ENCODE measurements around the gene NT5DC1.

The NT5DC1 gene

GRCh38 chr6:116248577-116248976 is 147.9 kb downstream of the NT5DC1 start:
- DNase-seq: no peak

GRCh38 chr6:116251568-116252384 is 151.1 kb downstream of the NT5DC1 start:
- no peak for DNase-seq

- DNase-seq: no peak
Measured at GRCh38 chr6:116253188-116253504, 152.5 kb downstream of the NT5DC1 start.

GRCh38 chr6:116253505-116254296 is 153.0 kb downstream of the NT5DC1 start, which contains the start of gene TSPYL4:
TSPYL4 (minus strand) TSS chr6:116254075; CDS start chr6:116254008, 67 bp downstream.
- DNase-seq: peak; percentile 84

- DNase-seq: no peak
Measured at GRCh38 chr6:116254297-116255056, 153.8 kb downstream of the NT5DC1 start.

- DNase-seq: no peak
Measured at GRCh38 chr6:116255246-116255800, 154.7 kb downstream of the NT5DC1 start.

GRCh38 chr6:116256694-116257093 is 156.0 kb downstream of the NT5DC1 start:
- no peak for DNase-seq

GRCh38 chr6:116258520-116258919 is 157.9 kb downstream of the NT5DC1 start:
- no peak for DNase-seq

- DNase-seq: no peak
Measured at GRCh38 chr6:116263353-116263752, 162.7 kb downstream of the NT5DC1 start.

GRCh38 chr6:116265041-116265829 is 164.6 kb downstream of the NT5DC1 start:
- DNase-seq: no peak

- no peak for DNase-seq
Measured at GRCh38 chr6:116266803-116267202, 166.2 kb downstream of the NT5DC1 start.

GRCh38 chr6:116267836-116268588 is 167.4 kb downstream of the NT5DC1 start:
- DNase-seq: no peak

GRCh38 chr6:116268589-116269293 is 168.1 kb downstream of the NT5DC1 start:
- DNase-seq: peak; percentile 71

GRCh38 chr6:116271149-116271708 is 170.6 kb downstream of the NT5DC1 start:
- no peak for DNase-seq

- no peak for DNase-seq
Measured at GRCh38 chr6:116277124-116277523, 176.5 kb downstream of the NT5DC1 start.

GRCh38 chr6:116278481-116278829 is 177.8 kb downstream of the NT5DC1 start:
- DNase-seq: no peak

GRCh38 chr6:116278854-116279231 is 178.2 kb downstream of the NT5DC1 start:
- DNase-seq: no peak

GRCh38 chr6:116279232-116280160 is 178.8 kb downstream of the NT5DC1 start, which contains the start of gene TSPYL1:
TSPYL1 (minus strand) TSS chr6:116279930; CDS start chr6:116279830, 100 bp downstream.
- DNase-seq: peak; percentile 92
